ENCODE data around the gene SLC38A4. TPM values are rescaled to one million over a fixed set of nuclear protein-coding genes. Genes with fewer than 3 reads are reported as not detected.

SLC38A4 gene
- total and polyA plus RNA-seq, 2 donors (not counting 1 experiment from before 2014, with no cell fraction given) = not detected

GRCh38 chr12:46798056-46798455, 27.7 kb downstream of the SLC38A4 start:
- ChIA-PET POLR2A (no interaction called here), CTCF (no interaction called here)
- no peak overlapping the region for H3K4me3 Mint-ChIP-seq
- no peak overlapping the region for H3K4me2 ChIP-seq (replicated peaks; ENCODE audit: low read depth, low read length, poor library complexity, severe bottlenecking)
- no peaks in the 10 kb centered on the region for H3K36me3 ChIP-seq (replicated peaks in 1 of 2; ENCODE audit: control extremely low read depth in 1 of 2, control insufficient read depth in 1 of 2, extremely low read depth in 1 of 2, insufficient read depth in 2 of 2, low read length in 1 of 2)
- H3K9me3 Mint-ChIP-seq (ENCODE audit: insufficient read depth) = no peaks in the 10 kb centered on the region
- H2AFZ ChIP-seq (ENCODE audit: insufficient read depth, low read depth, low read length, poor library complexity, severe bottlenecking) = no peak overlapping the region
- TF ChIP-seq CTCF (IDR thresholded peaks at IDR 0.05) = no peak
- no peak for TF ChIP-seq EZH2 (IDR thresholded peaks at IDR 0.05; ENCODE audit: borderline replicate concordance, insufficient read depth, low read depth, low read length, poor library complexity, severe bottlenecking)
- ATAC-seq (ENCODE audit: low read depth) (no peak), DNase-seq (no peak)
- H3K27ac ChIP-seq (ENCODE audit: low read length in 2 of 2) = no peak overlapping the region
- H3K4me3 ChIP-seq (ENCODE audit: control extremely low read depth in 1 of 5, extremely low read depth in 1 of 5, insufficient read depth in 1 of 5, low read depth in 2 of 5, low read length in 4 of 5) = no peak overlapping the region
- no peak overlapping the region for H3K27ac Mint-ChIP-seq
- no peaks in the 10 kb centered on the region for H3K4me1 Mint-ChIP-seq
- H4K20me1 ChIP-seq (ENCODE audit: control insufficient read depth, insufficient read depth, low read length, poor library complexity, severe bottlenecking) = no peaks in the 10 kb centered on the region
- no peaks in the 10 kb centered on the region for H3K79me2 ChIP-seq (ENCODE audit: control insufficient read depth, insufficient read depth, low read length)
- intact Hi-C loops (cut with micrococcal nuclease) = no loop called here
- no peak overlapping the region for H3K9ac ChIP-seq (ENCODE audit: low read length)
- H3K27me3 ChIP-seq (replicated peaks in 1 of 4; ENCODE audit: control extremely low read depth in 1 of 4, control insufficient read depth in 3 of 4, insufficient read depth in 4 of 4, low read length in 3 of 4) = peaks cover 0 to 7% (median 0%) of the 10 kb centered on the region in 4 experiments
- 83% methylated on average over 2 of the region's 2 CpGs for WGBS (ENCODE audit: insufficient coverage)
- no peaks in the 10 kb centered on the region for H3K9me3 ChIP-seq (ENCODE audit: control extremely low read depth in 1 of 3, control insufficient read depth in 2 of 3, insufficient read depth in 1 of 3, low read length in 2 of 3)
- peaks cover 3% of the 10 kb centered on the region for H3K27me3 Mint-ChIP-seq
- no peaks in the 10 kb centered on the region for H3K4me1 ChIP-seq (ENCODE audit: control insufficient read depth in 2 of 2, insufficient read depth in 2 of 2, low read length in 2 of 2)

- WGBS (ENCODE audit: insufficient coverage) = 100% methylated on average over 2 of the region's 4 CpGs
- Histone ChIP-seq H3K27ac (ENCODE audit: low read length in 2 of 2) (no peak overlapping the region), H3K79me2 (ENCODE audit: control insufficient read depth, insufficient read depth, low read length) (no peaks in the 10 kb centered on the region), H3K9me3 (ENCODE audit: control extremely low read depth in 1 of 3, control insufficient read depth in 2 of 3, insufficient read depth in 1 of 3, low read length in 2 of 3) (no peaks in the 10 kb centered on the region), H3K4me1 (ENCODE audit: control insufficient read depth in 2 of 2, insufficient read depth in 2 of 2, low read length in 2 of 2) (no peaks in the 10 kb centered on the region), H3K4me3 (ENCODE audit: control extremely low read depth in 1 of 5, extremely low read depth in 1 of 5, insufficient read depth in 1 of 5, low read depth in 2 of 5, low read length in 4 of 5) (no peak overlapping the region), H2AFZ (ENCODE audit: insufficient read depth, low read depth, low read length, poor library complexity, severe bottlenecking) (no peak overlapping the region), H3K27me3 (replicated peaks in 1 of 4; ENCODE audit: control extremely low read depth in 1 of 4, control insufficient read depth in 3 of 4, insufficient read depth in 4 of 4, low read length in 3 of 4) (peaks cover 0 to 7% (median 0%) of the 10 kb centered on the region in 4 experiments), H3K4me2 (replicated peaks; ENCODE audit: low read depth, low read length, poor library complexity, severe bottlenecking) (no peak overlapping the region), H3K36me3 (replicated peaks in 1 of 2; ENCODE audit: control extremely low read depth in 1 of 2, control insufficient read depth in 1 of 2, extremely low read depth in 1 of 2, insufficient read depth in 2 of 2, low read length in 1 of 2) (no peaks in the 10 kb centered on the region), H4K20me1 (ENCODE audit: control insufficient read depth, insufficient read depth, low read length, poor library complexity, severe bottlenecking) (no peaks in the 10 kb centered on the region), H3K9ac (ENCODE audit: low read length) (no peak overlapping the region)
- Mint-ChIP-seq H3K4me1 (no peaks in the 10 kb centered on the region), H3K4me3 (no peak overlapping the region), H3K27ac (no peak overlapping the region), H3K9me3 (ENCODE audit: insufficient read depth) (no peaks in the 10 kb centered on the region), H3K27me3 (peaks cover 5% of the 10 kb centered on the region)
- ChIA-PET POLR2A (no interaction called here), CTCF (no interaction called here)
- no peak for TF ChIP-seq CTCF (IDR thresholded peaks at IDR 0.05)
- TF ChIP-seq EZH2 (IDR thresholded peaks at IDR 0.05; ENCODE audit: borderline replicate concordance, insufficient read depth, low read depth, low read length, poor library complexity, severe bottlenecking) = no peak
- no peak for DNase-seq
- intact Hi-C loops (cut with micrococcal nuclease) = no loop called here
- no peak for ATAC-seq (ENCODE audit: low read depth)
Observed at GRCh38 chr12:46795988-46796387, 29.8 kb downstream of the SLC38A4 start.

Measured in B cell (primary cell).